Activated CD8-positive, alpha-beta T cell treated with anti-CD3 and anti-CD28 coated beads, Interleukin-2, amount 10 ng/mL, durations not matched to agents 7 days and 5 days (primary cell): ENCODE results near the gene ELF3. TPM values are rescaled to one million over a fixed set of nuclear protein-coding genes. Genes with fewer than 3 reads are reported as not detected.
"Not testable (repeated sequence)": the region's sequence is repeated elsewhere in the genome, so short reads cannot be mapped to it uniquely, and the experiment has no call there.

Source experiments
- ATAC-seq: fragments of 150-1000 bp; cut with Tn5 transposase; one replicate; pipeline ENCODE4 v1.10.0; 2021; ENCODE audit warnings: moderate library complexity
- CTCF ChIA-PET: fragments of 350-600 bp; sonication (Branson Sonifier 250); formaldehyde crosslinking; loops from one replicate; lab custom pipeline; 2021; ENCODE audit warnings: antibody characterized with exemption; lab: Charles Lee
- POLR2A ChIA-PET: fragments of 350-600 bp; sonication (Branson Sonifier 250); formaldehyde crosslinking; loops from one replicate; lab custom pipeline; 2021; ENCODE audit warnings: antibody characterized with exemption; lab: Charles Lee
- DNase-seq: peaks from one replicate; pipeline ENCODE4 v3.0.0-alpha.2; 2020
- H3K27ac Mint-ChIP-seq: one replicate; pipeline ENCODE4 v1.8.0; 2021; ENCODE audit warnings: mild to moderate bottlenecking, mixed read lengths
- H3K27me3 Mint-ChIP-seq: one replicate; pipeline ENCODE4 v1.8.0; 2021; ENCODE audit warnings: low read depth, mixed read lengths
- H3K36me3 Mint-ChIP-seq: one replicate; pipeline ENCODE4 v1.8.0; 2021; ENCODE audit warnings: low read depth, mixed read lengths
- H3K4me1 Mint-ChIP-seq: one replicate; pipeline ENCODE4 v1.8.0; 2021; ENCODE audit warnings: low read depth, mixed read lengths
- H3K4me3 Mint-ChIP-seq: one replicate; pipeline ENCODE4 v1.8.0; 2021; ENCODE audit warnings: mild to moderate bottlenecking, mixed read lengths
- H3K9me3 Mint-ChIP-seq: one replicate; pipeline ENCODE4 v1.8.0; 2022; ENCODE audit warnings: mixed read lengths; ENCODE audit not compliant: insufficient read depth
- microRNA-seq: library from miRNA; unstranded; fragments of <30 nt; microRNA quantifications from one replicate; pipeline ENCODE4 v1.2.0, GENCODE V29; 2022
- total RNA-seq, 2 experiments: library from RNA; stranded (reverse); gene quantifications; one replicate each; pipeline ENCODE4 v1.2.3, GENCODE V29; 2021

ELF3 gene
- total RNA-seq, 2 experiments from 2014 or later, result 0.42 to 0.55 TPM

GRCh38 chr1:202061787-202062186, 51.4 kb downstream of the ELF3 start:
- H3K27me3 Mint-ChIP-seq, DNase-seq, H3K4me1 Mint-ChIP-seq, H3K4me3 Mint-ChIP-seq, H3K36me3 Mint-ChIP-seq, POLR2A ChIA-PET, H3K9me3 Mint-ChIP-seq, CTCF ChIA-PET, H3K27ac Mint-ChIP-seq, ATAC-seq: not testable (repeated sequence)

- ATAC-seq, H3K4me3 Mint-ChIP-seq, H3K27ac Mint-ChIP-seq, DNase-seq, POLR2A ChIA-PET, H3K4me1 Mint-ChIP-seq, CTCF ChIA-PET, H3K27me3 Mint-ChIP-seq, H3K36me3 Mint-ChIP-seq, H3K9me3 Mint-ChIP-seq: not testable (repeated sequence)
Measured at GRCh38 chr1:202062636-202063035, 52.2 kb downstream of the ELF3 start.

GRCh38 chr1:202063093-202063492, 52.7 kb downstream of the ELF3 start:
- Mint-ChIP-seq H3K4me1 (no peaks in the 10 kb centered on the region), H3K27ac (no peak overlapping the region), H3K36me3 (no peaks in the 10 kb centered on the region), H3K9me3 (no peaks in the 10 kb centered on the region), H3K27me3 (peaks cover 4% of the 10 kb centered on the region), H3K4me3 (no peak overlapping the region)
- POLR2A ChIA-PET, result no interaction called here
- no peak for ATAC-seq
- no peak for DNase-seq
- CTCF ChIA-PET, result no interaction called here

- H3K36me3 Mint-ChIP-seq, DNase-seq, ATAC-seq, POLR2A ChIA-PET, H3K4me1 Mint-ChIP-seq, H3K4me3 Mint-ChIP-seq, CTCF ChIA-PET, H3K9me3 Mint-ChIP-seq, H3K27me3 Mint-ChIP-seq, H3K27ac Mint-ChIP-seq: not testable (repeated sequence)
Measured at GRCh38 chr1:202064889-202065312, 54.5 kb downstream of the ELF3 start.

Small RNA genes within 50 kb of the gene (microRNA-seq; reads per million reads assigned to microRNA genes)
- not detected for gene MIR6740

Other genes with a start within 250 kb of the ELF3 start
- gene IPO9, start 181.4 kb upstream of the ELF3 start, total RNA-seq, result 10 to 100 TPM; 55.3 to 58.1 TPM
- gene SHISA4, start 121.7 kb upstream of the ELF3 start, total RNA-seq, result under 1 TPM in 1 of 2 experiments, not detected in 1; 0.55 TPM
- not detected for gene LMOD1, start 64.0 kb upstream of the ELF3 start, total RNA-seq
- 10 to 100 TPM; 51.4 to 54.0 TPM for gene TIMM17A, start 55.1 kb upstream of the ELF3 start, total RNA-seq
- 10 to 100 TPM; 32.0 to 32.2 TPM for gene RNPEP, start 27.9 kb upstream of the ELF3 start, total RNA-seq
- gene GPR37L1, start 112.3 kb downstream of the ELF3 start, total RNA-seq, result not detected
- gene ARL8A, start 134.2 kb downstream of the ELF3 start, total RNA-seq, result 10 to 100 TPM; 39.7 to 42.0 TPM
- gene PTPN7, start 150.0 kb downstream of the ELF3 start, total RNA-seq, result 100 to 1,000 TPM; 242 to 255 TPM
- gene LGR6, start 183.2 kb downstream of the ELF3 start, total RNA-seq, result under 1 TPM in 1 of 2 experiments, not detected in 1; 0.08 TPM